Measurements from ENCODE around the gene ZNF407.

The ZNF407 gene

GRCh38 chr18:74611765-74612164 lies 14.1 kb downstream of the ZNF407 start:
- H3K27ac ChIP-seq: no peak overlapping the region
- no peak overlapping the region for H3K4me3 ChIP-seq
- DNase-seq (ENCODE audit: low spot score): no peak
- no peak for TF ChIP-seq CTCF (IDR thresholded peaks at IDR 0.05)

- DNase-seq (ENCODE audit: low spot score): no peak
- Histone ChIP-seq H3K4me3 (no peak overlapping the region), H3K27ac (no peak overlapping the region)
- no peak for TF ChIP-seq CTCF (IDR thresholded peaks at IDR 0.05)
Observed at GRCh38 chr18:74613381-74613780, 15.7 kb downstream of the ZNF407 start.

- Histone ChIP-seq H3K4me3 (no peak overlapping the region), H3K27ac (no peak overlapping the region)
- no peak for TF ChIP-seq CTCF (IDR thresholded peaks at IDR 0.05)
- no peak for DNase-seq (ENCODE audit: low spot score)
Observed at GRCh38 chr18:74616494-74616893, 18.8 kb downstream of the ZNF407 start.

- Histone ChIP-seq H3K4me3 (no peak overlapping the region), H3K27ac (no peak overlapping the region)
- no peak for DNase-seq (ENCODE audit: low spot score)
- TF ChIP-seq CTCF (IDR thresholded peaks at IDR 0.05): no peak
Observed at GRCh38 chr18:74617486-74617885, 19.8 kb downstream of the ZNF407 start.

GRCh38 chr18:74622072-74622471 lies 24.4 kb downstream of the ZNF407 start:
- DNase-seq (ENCODE audit: low spot score): no peak
- Histone ChIP-seq H3K4me3 (no peak overlapping the region), H3K27ac (no peak overlapping the region)
- TF ChIP-seq CTCF (IDR thresholded peaks at IDR 0.05): no peak

GRCh38 chr18:74623047-74623816 lies 25.6 kb downstream of the ZNF407 start:
- no peak for TF ChIP-seq CTCF (IDR thresholded peaks at IDR 0.05)
- no peak for DNase-seq (ENCODE audit: low spot score)
- Histone ChIP-seq H3K27ac (no peak overlapping the region), H3K4me3 (no peak overlapping the region)

- no peak overlapping the region for H3K27ac ChIP-seq
- no peak for DNase-seq (ENCODE audit: low spot score)
- no peak for TF ChIP-seq CTCF (IDR thresholded peaks at IDR 0.05)
- no peak overlapping the region for H3K4me3 ChIP-seq
Observed at GRCh38 chr18:74624466-74624865, 26.8 kb downstream of the ZNF407 start.

Measured in coronary artery (tissue), 2 donors.